Parathyroid adenoma (tissue), 2 donors: ENCODE measurements around the gene POLR3GL.

Experiments used
- H2AFZ ChIP-seq: fragments of 300-600 bp; sonication (generic); one replicate; pipeline ENCODE4 v1.7.0; 2017; ENCODE audit warnings: antibody characterized with exemption, mild to moderate bottlenecking
- H3K27ac ChIP-seq: fragments of 300-600 bp; sonication (generic); one replicate; pipeline ENCODE4 v1.7.0; 2017
- H3K27me3 ChIP-seq: fragments of 300-600 bp; sonication (generic); one replicate; pipeline ENCODE4 v1.7.0; 2017; ENCODE audit warnings: low read length; ENCODE audit not compliant: control insufficient read depth, insufficient read depth
- H3K36me3 ChIP-seq: fragments of 300-600 bp; sonication (generic); one replicate; pipeline ENCODE4 v1.7.0; 2017; ENCODE audit warnings: low read length; ENCODE audit not compliant: control insufficient read depth, insufficient read depth
- H3K4me1 ChIP-seq: fragments of 300-600 bp; sonication (generic); one replicate; pipeline ENCODE4 v1.7.0; 2017; ENCODE audit warnings: control low read depth
- H3K4me2 ChIP-seq: fragments of 300-600 bp; sonication (generic); one replicate; pipeline ENCODE4 v1.7.0; 2017; ENCODE audit warnings: low read length
- H3K4me3 ChIP-seq: fragments of 300-600 bp; sonication (generic); one replicate; pipeline ENCODE4 v1.7.0; 2017; ENCODE audit warnings: low read depth, low read length
- H3K79me2 ChIP-seq: fragments of 300-600 bp; sonication (generic); one replicate; pipeline ENCODE4 v1.7.0; 2017; ENCODE audit warnings: control low read depth
- H3K9ac ChIP-seq: fragments of 300-600 bp; sonication (generic); one replicate; pipeline ENCODE4 v1.7.0; 2017; ENCODE audit warnings: mild to moderate bottlenecking
- H3K9me3 ChIP-seq: fragments of 300-600 bp; sonication (generic); one replicate; pipeline ENCODE4 v1.7.0; 2017; ENCODE audit warnings: low read length; ENCODE audit not compliant: control insufficient read depth
- CTCF ChIP-seq: fragments of 300-600 bp; sonication (generic); IDR thresholded peaks from one replicate; pipeline ENCODE4 v1.7.0; 2017; ENCODE audit warnings: antibody characterized with exemption, mild to moderate bottlenecking
- donor health status: primary hyperparathyroidism.

POLR3GL gene

GRCh38 chr1:145995964-145996432 is 31.5 kb downstream of the POLR3GL start:
- Histone ChIP-seq H3K27me3 (no peaks in the 10 kb centered on the region), H3K79me2 (peaks cover 34% of the 10 kb centered on the region), H3K36me3 (peaks cover 45% of the 10 kb centered on the region), H3K27ac (peak overlapping the region; percentile 100), H2AFZ (no peak overlapping the region), H3K4me1 (peaks cover 10% of the 10 kb centered on the region), H3K4me3 (peak overlapping the region; percentile 100), H3K9ac (peak overlapping the region; percentile 99), H3K9me3 (peaks cover 9% of the 10 kb centered on the region), H3K4me2 (peak overlapping the region; percentile 72)
- no peak for TF ChIP-seq CTCF

GRCh38 chr1:145996433-145997015 is 32.0 kb downstream of the POLR3GL start, which contains the start of gene TXNIP:
TXNIP (minus strand) TSS chr1:145996579; CDS start chr1:145996266, 313 bp downstream.
- peak within 1 kb of the TSS; percentile 100 for H3K4me3 ChIP-seq
- no peaks in the 10 kb centered on the region for H3K27me3 ChIP-seq
- peaks cover 45% of the 10 kb centered on the region for H3K36me3 ChIP-seq
- peak within 1 kb of the TSS; percentile 34 for H2AFZ ChIP-seq
- peak within 1 kb of the TSS; percentile 99 for H3K9ac ChIP-seq
- H3K9me3 ChIP-seq: peaks cover 9% of the 10 kb centered on the region
- peak within 1 kb of the TSS; percentile 96 for H3K4me2 ChIP-seq
- H3K79me2 ChIP-seq: peaks cover 34% of the 10 kb centered on the region
- H3K27ac ChIP-seq: peak within 1 kb of the TSS; percentile 100
- TF ChIP-seq CTCF: no peak
- H3K4me1 ChIP-seq: peaks cover 12% of the 10 kb centered on the region

GRCh38 chr1:145997016-145997717 is 32.7 kb downstream of the POLR3GL start:
- Histone ChIP-seq H3K27me3 (no peaks in the 10 kb centered on the region), H3K4me3 (peak overlapping the region; percentile 100), H3K79me2 (peaks cover 34% of the 10 kb centered on the region), H3K4me1 (peaks cover 12% of the 10 kb centered on the region), H3K9ac (peak overlapping the region; percentile 25), H3K4me2 (peak overlapping the region; percentile 96), H2AFZ (peak overlapping the region; percentile 34), H3K36me3 (peaks cover 41% of the 10 kb centered on the region), H3K27ac (peak overlapping the region; percentile 100), H3K9me3 (peaks cover 9% of the 10 kb centered on the region)
- no peak for TF ChIP-seq CTCF

- no peaks in the 10 kb centered on the region for H3K27me3 ChIP-seq
- H3K9ac ChIP-seq: no peak overlapping the region
- H3K4me2 ChIP-seq: peak overlapping the region; percentile 96
- peaks cover 9% of the 10 kb centered on the region for H3K9me3 ChIP-seq
- peaks cover 12% of the 10 kb centered on the region for H3K4me1 ChIP-seq
- peak overlapping the region; percentile 100 for H3K27ac ChIP-seq
- TF ChIP-seq CTCF: no peak
- H2AFZ ChIP-seq: peak overlapping the region; percentile 11
- peak overlapping the region; percentile 100 for H3K4me3 ChIP-seq
- H3K36me3 ChIP-seq: peaks cover 36% of the 10 kb centered on the region
- peaks cover 34% of the 10 kb centered on the region for H3K79me2 ChIP-seq
These were observed 33.2 kb downstream of the POLR3GL start for GRCh38 chr1:145997718-145998023.
